SK-N-SH (cell line): ENCODE results near the gene OSCAR. TPM values are rescaled to one million over a fixed set of nuclear protein-coding genes. Genes with fewer than 3 reads are reported as not detected.

Experiments used
- CTCF ChIA-PET: fragments of 300-600, 350-600 bp; formaldehyde crosslinking; extraction: SDS; loops from one replicate; lab custom pipeline; 2021; lab: Yijun Ruan, JAX
- POLR2A ChIA-PET: fragments of 350-600 bp; sonication (Branson Sonifier 250); formaldehyde crosslinking; extraction: SDS; loops from one replicate; lab custom pipeline; 2020; ENCODE audit warnings: antibody characterized with exemption, inconsistent platforms; lab: Yijun Ruan, JAX
- DNase-seq: peaks from one replicate; pipeline ENCODE4 v3.0.0; 2012
- H2AFZ ChIP-seq: fragments of 200-600 bp; sonication (generic); 2 replicates; pipeline ENCODE4 v1.8.1; 2016; ENCODE audit warnings: antibody characterized with exemption, mild to moderate bottlenecking, low read depth
- H3F3A ChIP-seq: fragments of 200-600 bp; sonication (generic); replicated peaks from 2 replicates; pipeline ENCODE3; 2016; ENCODE audit warnings: antibody characterized with exemption, mild to moderate bottlenecking; ENCODE audit not compliant: insufficient read depth
- H3K27ac ChIP-seq, 2 experiments: fragments of 200-500 bp in 1 of 2; fragments of 200-600 bp in 1 of 2; sonication (Bioruptor generic) in 1 of 2; sonication (generic), shearing (Covaris generic) in 1 of 2; 2 replicates each; pipeline versions ENCODE4 v1.5.1 to v1.6.1; 2014 to 2016; ENCODE audit warnings: low read depth in 2 of 2, inconsistent platforms in 1 of 2, low read length in 1 of 2, mild to moderate bottlenecking in 1 of 2, mixed read lengths in 1 of 2
- H3K27me3 ChIP-seq: fragments of 200-600 bp; sonication (generic), shearing (Covaris generic); 2 replicates; pipeline ENCODE4 v1.6.1; 2016; ENCODE audit warnings: mixed run types; ENCODE audit not compliant: insufficient read depth
- H3K36me3 ChIP-seq, 2 experiments: fragments of 200-500 bp in 1 of 2; fragments of 200-600 bp in 1 of 2; sonication (Bioruptor generic) in 1 of 2; sonication (generic) in 1 of 2; replicated peaks in 1 of 2; 2 replicates each; pipeline versions ENCODE3 to v1.5.1; 2014 to 2016; ENCODE audit warnings: low read length in 1 of 2, mild to moderate bottlenecking in 1 of 2; ENCODE audit not compliant: insufficient read depth in 2 of 2, control insufficient read depth in 1 of 2
- H3K4me1 ChIP-seq, 2 experiments: fragments of 200-500 bp in 1 of 2; fragments of 200-600 bp in 1 of 2; sonication (Bioruptor generic) in 1 of 2; sonication (generic), shearing (Covaris generic) in 1 of 2; 2 replicates each; pipeline versions ENCODE4 v1.5.1 to v1.6.1; 2014 to 2016; ENCODE audit warnings: low read depth in 1 of 2, low read length in 1 of 2, mixed run types in 1 of 2; ENCODE audit not compliant: insufficient read depth in 2 of 2, control insufficient read depth in 1 of 2
- H3K4me2 ChIP-seq: fragments of 200-600 bp; sonication (generic), shearing (Covaris generic); 2 replicates; pipeline ENCODE4 v1.6.1; 2017; ENCODE audit warnings: mixed run types
- H3K4me3 ChIP-seq, 2 experiments: fragments of 200-500 bp in 1 of 2; fragments of 200-600 bp in 1 of 2; sonication (Bioruptor generic) in 1 of 2; sonication (generic), shearing (Covaris generic) in 1 of 2; 2 replicates each; pipeline versions ENCODE4 v1.5.1 to v1.8.1; 2014 to 2016; ENCODE audit warnings: low read depth in 2 of 2, inconsistent platforms in 1 of 2, low read length in 1 of 2, mild to moderate bottlenecking in 1 of 2, mixed read lengths in 1 of 2, moderate library complexity in 1 of 2
- H3K79me2 ChIP-seq: fragments of 200-600 bp; sonication (generic); 2 replicates; pipeline ENCODE4 v1.8.1; 2017; ENCODE audit warnings: mild to moderate bottlenecking; ENCODE audit not compliant: insufficient read depth
- H3K9ac ChIP-seq: fragments of 200-600 bp; sonication (generic); 2 replicates; pipeline ENCODE4 v1.6.1; 2017; ENCODE audit warnings: mixed run types
- H3K9me2 ChIP-seq: fragments of 200-600 bp; sonication (generic); 2 replicates; pipeline ENCODE4 v1.6.1; 2017; ENCODE audit warnings: mixed run types
- H3K9me3 ChIP-seq: fragments of 200-600 bp; sonication (generic); 2 replicates; pipeline ENCODE4 v1.6.1; 2017; ENCODE audit warnings: mixed run types, mild to moderate bottlenecking, moderate library complexity
- H4K20me1 ChIP-seq: fragments of 200-600 bp; sonication (generic); 2 replicates; pipeline ENCODE4 v1.6.1; 2017; ENCODE audit warnings: mild to moderate bottlenecking, mixed run types; ENCODE audit not compliant: insufficient read depth
- ELF1 ChIP-seq: IDR thresholded peaks from 2 replicates; pipeline ENCODE4 v1.4.0; 2012
- EZH2phosphoT487 ChIP-seq: fragments of 200-600 bp; sonication (generic); IDR thresholded peaks from 2 replicates; pipeline ENCODE4 v1.6.1; 2017; ENCODE audit warnings: low read depth, mixed run types, mild to moderate bottlenecking, antibody characterized with exemption, moderate library complexity, borderline replicate concordance
- FOSL2 ChIP-seq: IDR thresholded peaks from 2 replicates; pipeline ENCODE4 v1.4.0; 2012; ENCODE audit warnings: low read depth, mild to moderate bottlenecking, moderate library complexity, borderline replicate concordance
- FOXJ3 ChIP-seq: sonication (generic); formaldehyde crosslinking; IDR thresholded peaks from 2 replicates; pipeline ENCODE4 v1.5.1; 2020; ENCODE audit warnings: mild to moderate bottlenecking, missing genetic modification reagents
- FOXM1 ChIP-seq: IDR thresholded peaks from 2 replicates; pipeline ENCODE4 v1.4.0; 2012; ENCODE audit warnings: low read depth, mild to moderate bottlenecking
- GABPA ChIP-seq: IDR thresholded peaks from 2 replicates; pipeline ENCODE4 v1.4.0; 2012; ENCODE audit warnings: low read depth, mild to moderate bottlenecking
- GATA2 ChIP-seq: sonication (generic); formaldehyde crosslinking; IDR thresholded peaks from 2 replicates; pipeline ENCODE4 v1.5.0; 2020; ENCODE audit warnings: mild to moderate bottlenecking, missing genetic modification reagents
- JUND ChIP-seq: IDR thresholded peaks from 2 replicates; pipeline ENCODE4 v1.4.0; 2012
- MEF2A ChIP-seq: IDR thresholded peaks from 2 replicates; pipeline ENCODE4 v1.4.0; 2012; ENCODE audit warnings: low read depth, borderline replicate concordance
- MXI1 ChIP-seq: IDR thresholded peaks from 2 replicates; pipeline ENCODE4 v1.6.1; 2012; ENCODE audit warnings: mild to moderate bottlenecking, low read depth, low read length, improper control_type of control experiment
- NFIC ChIP-seq: IDR thresholded peaks from 2 replicates; pipeline ENCODE4 v1.4.0; 2012; ENCODE audit warnings: borderline replicate concordance
- NRF1 ChIP-seq: IDR thresholded peaks from 2 replicates; pipeline ENCODE4 v1.6.1; 2012; ENCODE audit warnings: low read depth, mild to moderate bottlenecking, low read length
- POLR2AphosphoS5 ChIP-seq: IDR thresholded peaks from 2 replicates; pipeline ENCODE4 v1.6.1; 2012; ENCODE audit warnings: low read depth, low read length
- RAD21 ChIP-seq: IDR thresholded peaks from 2 replicates; pipeline ENCODE4 v1.6.1; 2012; ENCODE audit warnings: mild to moderate bottlenecking, low read length
- REST ChIP-seq: IDR thresholded peaks from 2 replicates; pipeline ENCODE4 v1.6.1; 2012; ENCODE audit warnings: mild to moderate bottlenecking, low read depth, low read length, moderate library complexity
- RFX5 ChIP-seq: IDR thresholded peaks from 2 replicates; pipeline ENCODE4 v1.6.1; 2012; ENCODE audit warnings: mild to moderate bottlenecking, improper control_type of control experiment, low read length
- SMC3 ChIP-seq: IDR thresholded peaks from 2 replicates; pipeline ENCODE4 v1.6.1; 2012; ENCODE audit warnings: low read depth, low read length, improper control_type of control experiment
- TAF1 ChIP-seq: IDR thresholded peaks from 2 replicates; pipeline ENCODE4 v1.6.1; 2012; ENCODE audit warnings: low read depth, mild to moderate bottlenecking, low read length, moderate library complexity, borderline replicate concordance
- TCF12 ChIP-seq: IDR thresholded peaks from 2 replicates; pipeline ENCODE4 v1.4.0; 2012
- TEAD4 ChIP-seq: IDR thresholded peaks from 2 replicates; pipeline ENCODE4 v1.4.0; 2012; ENCODE audit warnings: mild to moderate bottlenecking, borderline replicate concordance; ENCODE audit not compliant: insufficient read depth
- USF1 ChIP-seq: IDR thresholded peaks from 2 replicates; pipeline ENCODE4 v1.4.0; 2012; ENCODE audit warnings: low read depth, borderline replicate concordance
- USF2 ChIP-seq: fragments of 150-350 bp; IDR thresholded peaks from 2 replicates; pipeline ENCODE4 v1.6.1; 2017; ENCODE audit warnings: antibody characterized with exemption, low read length, low read depth, borderline replicate concordance
- YY1 ChIP-seq: IDR thresholded peaks from 2 replicates; pipeline ENCODE4 v1.4.0; 2012; ENCODE audit warnings: low read depth, mild to moderate bottlenecking
- WGBS: methylation state at CpG from one replicate; pipeline ENCODE4 v1.1.6; 2017; ENCODE audit warnings: low lambda C conversion rate; 5-methylcytosine and 5-hydroxymethylcytosine counted together
- polyA plus RNA-seq, 3 experiments: library from polyadenylated mRNA; depleted of rRNA; stranded (reverse); fragments of >200 nt; gene quantifications; 2 replicates each; pipeline ENCODE4 v1.2.3, GENCODE V29; 2012
- TF ChIP-seq, protein P1 (sequence below): fragments of 150-350 bp; IDR thresholded peaks from 2 replicates; pipeline ENCODE4 v1.6.1; 2016; ENCODE audit warnings: mild to moderate bottlenecking, low read depth, low read length
- TF ChIP-seq, protein P2 (sequence below): IDR thresholded peaks from 2 replicates; pipeline ENCODE4 v1.4.0; 2012; ENCODE audit warnings: low read depth, borderline replicate concordance

OSCAR gene
- polyA plus RNA-seq, 1 of the 3 experiments (the other 2 are of a cell fraction) = 1.2 TPM

- H3K4me1 ChIP-seq = peaks cover 0 to 3% of the 10 kb centered on the region in 2 experiments; a peak in 1 of 4 replicates
- ChIA-PET CTCF (interaction anchor here (0.9 kb wide), 1 partner anchor 196 kb away, joined by 3 read pairs; no protein-coding TSS in a partner anchor), POLR2A (no interaction called here)
- H3K9me2 ChIP-seq = no peaks in the 10 kb centered on the region
- peak within 1 kb of the TSS; percentile 69 for H2AFZ ChIP-seq
- H3K4me2 ChIP-seq = peak within 1 kb of the TSS; percentile 80
- peak; percentile 100 for DNase-seq
- H4K20me1 ChIP-seq = no peaks in the 10 kb centered on the region
- H3F3A ChIP-seq = no peaks in the 10 kb centered on the region
- peaks cover 7 to 12% of the 10 kb centered on the region in 2 experiments for H3K36me3 ChIP-seq
- 1% methylated on average over 40 of the region's 54 CpGs for WGBS
- peak within 1 kb of the TSS; percentile 88 to 90 for H3K4me3 ChIP-seq
- H3K27me3 ChIP-seq = no peaks in the 10 kb centered on the region
- H3K9me3 ChIP-seq = no peaks in the 10 kb centered on the region
- H3K79me2 ChIP-seq = peaks cover 34% of the 10 kb centered on the region
- peak within 1 kb of the TSS; percentile 61 for H3K9ac ChIP-seq
- H3K27ac ChIP-seq = peak within 1 kb of the TSS in 1 of 2 experiments; percentile 68; a peak in 1 of 4 replicates
- TF ChIP-seq TAF1 = peak; percentile 81
- TF ChIP-seq MEF2A = no peak
- TF ChIP-seq POLR2AphosphoS5 = peak; percentile 85
- TF ChIP-seq TEAD4 = no peak
- TF ChIP-seq NRF1 = peak; percentile 98
- TF ChIP-seq NFIC = no peak
- TF ChIP-seq GATA2 (CRISPR knock-in tag) = no peak
- TF ChIP-seq EZH2phosphoT487 = no peak
- no peak for TF ChIP-seq REST
- no peak for TF ChIP-seq USF1
- no peak for TF ChIP-seq JUND
- TF ChIP-seq TCF12 = no peak
- no peak for TF ChIP-seq SMC3
- TF ChIP-seq, protein P1, sequence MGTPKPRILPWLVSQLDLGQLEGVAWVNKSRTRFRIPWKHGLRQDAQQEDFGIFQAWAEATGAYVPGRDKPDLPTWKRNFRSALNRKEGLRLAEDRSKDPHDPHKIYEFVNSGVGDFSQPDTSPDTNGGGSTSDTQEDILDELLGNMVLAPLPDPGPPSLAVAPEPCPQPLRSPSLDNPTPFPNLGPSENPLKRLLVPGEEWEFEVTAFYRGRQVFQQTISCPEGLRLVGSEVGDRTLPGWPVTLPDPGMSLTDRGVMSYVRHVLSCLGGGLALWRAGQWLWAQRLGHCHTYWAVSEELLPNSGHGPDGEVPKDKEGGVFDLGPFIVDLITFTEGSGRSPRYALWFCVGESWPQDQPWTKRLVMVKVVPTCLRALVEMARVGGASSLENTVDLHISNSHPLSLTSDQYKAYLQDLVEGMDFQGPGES = no peak
- peak; percentile 59 for TF ChIP-seq GABPA
- TF ChIP-seq, protein P2, sequence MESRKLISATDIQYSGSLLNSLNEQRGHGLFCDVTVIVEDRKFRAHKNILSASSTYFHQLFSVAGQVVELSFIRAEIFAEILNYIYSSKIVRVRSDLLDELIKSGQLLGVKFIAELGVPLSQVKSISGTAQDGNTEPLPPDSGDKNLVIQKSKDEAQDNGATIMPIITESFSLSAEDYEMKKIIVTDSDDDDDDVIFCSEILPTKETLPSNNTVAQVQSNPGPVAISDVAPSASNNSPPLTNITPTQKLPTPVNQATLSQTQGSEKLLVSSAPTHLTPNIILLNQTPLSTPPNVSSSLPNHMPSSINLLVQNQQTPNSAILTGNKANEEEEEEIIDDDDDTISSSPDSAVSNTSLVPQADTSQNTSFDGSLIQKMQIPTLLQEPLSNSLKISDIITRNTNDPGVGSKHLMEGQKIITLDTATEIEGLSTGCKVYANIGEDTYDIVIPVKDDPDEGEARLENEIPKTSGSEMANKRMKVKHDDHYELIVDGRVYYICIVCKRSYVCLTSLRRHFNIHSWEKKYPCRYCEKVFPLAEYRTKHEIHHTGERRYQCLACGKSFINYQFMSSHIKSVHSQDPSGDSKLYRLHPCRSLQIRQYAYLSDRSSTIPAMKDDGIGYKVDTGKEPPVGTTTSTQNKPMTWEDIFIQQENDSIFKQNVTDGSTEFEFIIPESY = peak; percentile 74; the same call in 1 of the 2 replicates
- TF ChIP-seq MXI1 = peak; percentile 59
- TF ChIP-seq FOSL2 = no peak
- TF ChIP-seq RAD21 = no peak
- TF ChIP-seq RFX5 = no peak
- peak; percentile 62; the same call in 1 of the 2 replicates for TF ChIP-seq ELF1
- TF ChIP-seq USF2 = no peak
- no peak for TF ChIP-seq FOXJ3
- TF ChIP-seq FOXM1 = no peak
- peak; percentile 96 for TF ChIP-seq YY1
These were observed 2.0 kb upstream of the OSCAR start, which contains the start of gene NDUFA3 for GRCh38 chr19:54102421-54103169. Gene NDUFA3, plus strand, starts transcription at chr19:54102855. Its CDS starts 24 bp downstream, at chr19:54102879.
